Activated CD4-positive, alpha-beta T cell treated with anti-CD3 and anti-CD28 coated beads, Interleukin-2, Interleukin-4, amounts not matched to agents 100 ng/mL and 50 ng/mL, durations not matched to agents 16 hours and 8 hours (primary cell): Measurements from ENCODE around the gene HNMT.
"Not testable (repeated sequence)": the region's sequence is repeated elsewhere in the genome, so short reads cannot be mapped to it uniquely, and the experiment has no call there.

Experiments used
- DNase-seq: peaks from one replicate; pipeline ENCODE4 v3.0.0-alpha.2; 2020; ENCODE audit warnings: low spot score

The HNMT gene

DNA sequence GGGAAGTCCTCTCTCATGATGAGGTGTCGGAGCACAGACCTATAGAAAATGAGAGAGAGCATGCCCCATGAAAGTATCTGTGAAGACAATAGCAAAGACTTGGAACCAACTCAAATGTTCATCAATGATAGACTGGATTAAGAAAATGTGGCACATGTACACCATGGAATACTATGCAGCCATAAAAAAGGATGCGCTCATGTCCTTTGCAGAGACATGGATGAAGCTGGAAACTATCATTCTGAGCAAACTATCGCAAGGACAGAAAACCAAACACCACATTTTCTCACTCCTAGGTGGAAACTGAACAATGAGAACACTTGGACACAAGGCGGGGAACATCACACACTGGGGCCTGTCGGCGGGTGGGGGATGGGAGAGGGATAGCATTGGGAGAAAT lies 79.3 kb downstream of the HNMT start:
- not testable (repeated sequence) for DNase-seq

DNA sequence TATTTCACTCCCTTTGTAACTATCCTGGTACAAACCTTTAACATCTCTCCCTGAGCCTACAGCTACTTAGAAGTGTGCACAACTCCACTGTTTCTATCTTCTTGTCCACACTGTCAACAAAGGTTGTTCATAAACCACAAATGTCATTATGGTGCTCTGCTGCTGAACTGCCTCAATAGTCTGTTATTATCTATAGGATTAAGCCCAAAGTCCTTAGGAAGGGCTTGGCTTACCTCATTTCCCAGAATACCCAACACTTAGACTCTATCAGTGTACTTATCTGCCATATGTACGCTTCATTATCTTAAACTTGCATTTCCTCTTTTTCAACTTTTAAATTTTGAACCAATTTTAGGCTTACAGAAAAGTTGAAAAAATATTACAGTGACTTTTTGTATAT lies 94.2 kb downstream of the HNMT start:
- no peak for DNase-seq

DNA sequence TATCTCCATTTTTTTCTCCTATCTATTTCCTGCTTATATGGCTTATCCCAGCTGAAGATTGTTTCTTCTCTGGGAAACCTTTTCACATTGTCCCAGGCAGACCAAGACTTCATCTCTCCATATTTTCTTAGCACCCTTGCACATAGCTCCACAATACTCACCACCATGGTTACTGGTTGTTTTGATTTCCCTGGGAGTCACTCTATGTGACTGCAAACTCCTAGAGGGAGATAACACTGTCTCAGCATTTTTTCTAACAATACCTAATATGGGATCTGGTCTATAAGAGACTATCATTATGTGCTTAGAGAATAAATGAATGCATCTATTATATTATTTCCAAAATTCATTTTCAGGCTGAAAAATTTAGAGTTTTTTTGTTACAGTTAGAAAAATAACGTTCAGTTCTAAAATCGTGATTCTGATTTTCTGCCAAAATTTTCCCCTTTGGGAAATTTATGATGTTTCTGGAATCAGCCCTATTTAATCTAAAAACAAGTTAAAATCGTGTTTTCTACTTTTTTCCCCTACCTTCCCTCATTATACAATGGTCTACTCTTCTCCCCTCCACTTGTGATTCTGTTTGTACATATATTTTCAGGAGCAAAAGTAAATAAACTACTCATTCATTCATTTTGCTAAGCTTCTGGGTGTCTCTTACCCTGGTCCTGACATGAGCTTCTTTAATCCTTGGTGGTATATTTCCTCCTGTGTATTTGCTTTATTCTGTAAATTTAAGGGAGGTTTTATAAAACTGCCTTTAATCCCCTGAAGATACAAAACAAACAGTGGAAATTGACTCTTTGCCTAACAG lies 95.4 kb downstream of the HNMT start:
- DNase-seq, result no peak

DNA sequence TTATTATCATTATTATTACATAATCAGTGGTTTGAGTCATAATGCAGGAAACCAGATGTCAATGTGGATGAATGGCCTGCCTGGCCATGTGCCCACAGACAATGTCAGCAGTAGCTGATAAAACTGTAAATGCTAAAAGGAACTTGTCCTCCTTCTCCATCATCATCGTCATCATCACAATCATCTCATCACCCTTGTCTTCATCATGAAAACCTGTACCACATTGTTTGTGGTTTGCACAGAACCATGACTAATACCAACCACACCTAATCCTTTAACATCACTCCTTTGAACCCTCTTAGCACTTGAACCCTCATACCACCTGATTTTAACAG lies 96.0 kb downstream of the HNMT start:
- no peak for DNase-seq

DNA sequence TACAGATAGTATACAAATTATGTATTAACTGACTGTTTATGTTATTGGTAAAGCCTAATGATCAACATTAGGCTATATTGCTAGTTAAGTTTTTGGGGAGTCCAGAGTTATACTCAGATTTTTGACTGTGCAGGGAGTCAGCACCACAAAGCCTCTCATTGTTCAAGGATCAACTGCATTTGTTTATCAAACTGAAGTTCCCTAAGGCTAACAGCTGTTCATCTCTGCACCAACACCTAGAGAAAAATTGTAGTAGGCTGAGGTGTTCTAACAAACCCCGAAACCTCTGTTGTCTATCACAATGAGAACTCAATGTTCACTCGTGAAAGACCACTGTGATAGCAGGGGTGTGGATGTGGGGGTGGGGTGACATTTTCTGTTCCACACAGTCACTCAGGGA lies 97.7 kb downstream of the HNMT start:
- DNase-seq, result no peak

- no peak for DNase-seq
Measured at GRCh38 chr2:138063181-138063580, 98.9 kb downstream of the HNMT start.
